ENCODE results near the gene TGFB1. TPM values are rescaled to one million over a fixed set of nuclear protein-coding genes. Genes with fewer than 3 reads are reported as not detected.
"Not testable (repeated sequence)": the region's sequence is repeated elsewhere in the genome, so short reads cannot be mapped to it uniquely, and the experiment has no call there.

TGFB1 gene
- total RNA-seq, 1 donor = 18.7 TPM

- H3K4me3 ChIP-seq (ENCODE audit: low read depth, low read length) = no peak overlapping the region
- TF ChIP-seq, protein P1, sequence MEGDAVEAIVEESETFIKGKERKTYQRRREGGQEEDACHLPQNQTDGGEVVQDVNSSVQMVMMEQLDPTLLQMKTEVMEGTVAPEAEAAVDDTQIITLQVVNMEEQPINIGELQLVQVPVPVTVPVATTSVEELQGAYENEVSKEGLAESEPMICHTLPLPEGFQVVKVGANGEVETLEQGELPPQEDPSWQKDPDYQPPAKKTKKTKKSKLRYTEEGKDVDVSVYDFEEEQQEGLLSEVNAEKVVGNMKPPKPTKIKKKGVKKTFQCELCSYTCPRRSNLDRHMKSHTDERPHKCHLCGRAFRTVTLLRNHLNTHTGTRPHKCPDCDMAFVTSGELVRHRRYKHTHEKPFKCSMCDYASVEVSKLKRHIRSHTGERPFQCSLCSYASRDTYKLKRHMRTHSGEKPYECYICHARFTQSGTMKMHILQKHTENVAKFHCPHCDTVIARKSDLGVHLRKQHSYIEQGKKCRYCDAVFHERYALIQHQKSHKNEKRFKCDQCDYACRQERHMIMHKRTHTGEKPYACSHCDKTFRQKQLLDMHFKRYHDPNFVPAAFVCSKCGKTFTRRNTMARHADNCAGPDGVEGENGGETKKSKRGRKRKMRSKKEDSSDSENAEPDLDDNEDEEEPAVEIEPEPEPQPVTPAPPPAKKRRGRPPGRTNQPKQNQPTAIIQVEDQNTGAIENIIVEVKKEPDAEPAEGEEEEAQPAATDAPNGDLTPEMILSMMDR (IDR thresholded peaks at IDR 0.05; ENCODE audit: insufficient read depth, low read length) = no peak
- no peak for DNase-seq (ENCODE audit: low read depth)
Observed at GRCh38 chr19:41384351-41384750, 30.6 kb upstream of the TGFB1 start.

DNA sequence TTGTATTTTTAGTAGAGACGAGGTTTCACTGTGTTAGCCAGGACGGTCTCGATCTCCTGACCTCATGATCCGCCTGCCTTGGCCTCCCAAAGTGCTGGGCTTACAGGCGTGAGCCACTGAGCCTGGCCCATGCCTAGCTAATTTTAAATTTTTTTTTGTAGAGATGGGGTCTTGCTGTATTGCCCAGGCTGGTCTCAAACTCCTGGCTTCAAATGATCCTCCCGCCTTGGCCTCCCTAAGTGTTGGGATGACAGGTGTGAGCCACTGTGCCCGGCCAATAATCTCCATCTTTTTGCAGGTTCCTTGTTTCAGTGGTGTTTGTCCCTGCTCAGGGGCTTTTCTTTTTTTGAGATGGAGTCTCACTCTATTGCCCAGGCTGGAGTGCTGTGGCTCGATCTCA, 27.8 kb upstream of the TGFB1 start:
- not testable (repeated sequence) for H3K4me3 ChIP-seq (ENCODE audit: low read depth, low read length); DNase-seq (ENCODE audit: low read depth)

DNA sequence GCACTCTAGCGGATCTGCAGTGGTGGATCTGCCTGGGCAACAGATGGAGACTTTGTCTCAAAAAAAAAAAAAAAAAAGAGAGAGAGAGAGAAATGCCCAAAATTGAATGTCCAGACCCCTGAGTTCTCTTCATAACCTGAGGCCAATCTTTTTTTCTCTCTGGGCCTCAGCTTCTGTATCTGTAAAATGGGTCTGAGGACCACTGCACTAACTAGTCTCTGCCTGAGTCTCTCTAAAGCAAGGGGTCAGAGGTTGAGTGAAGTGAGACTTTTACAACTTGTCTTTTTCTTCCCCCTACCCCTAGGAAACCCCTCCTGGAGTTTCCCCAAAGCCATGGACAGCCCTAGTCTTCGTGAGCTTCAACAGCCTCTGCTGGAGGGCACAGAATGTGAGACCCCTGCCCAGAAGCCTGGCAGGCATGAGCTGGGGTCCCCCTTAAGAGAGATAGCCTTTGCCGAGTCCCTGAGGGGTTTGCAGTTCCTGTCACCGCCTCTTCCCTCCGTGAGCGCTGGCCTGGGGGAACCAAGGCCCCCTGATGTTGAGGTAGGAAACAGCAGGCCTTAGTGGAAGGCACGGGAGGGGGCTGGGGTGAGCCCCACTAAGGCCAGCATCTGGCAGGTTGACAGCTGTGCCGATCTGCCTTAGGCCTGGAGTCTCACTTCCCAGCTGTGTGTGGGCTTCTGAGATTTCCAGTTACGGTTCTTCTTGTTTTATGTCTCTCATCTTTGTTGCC, 24.4 kb upstream of the TGFB1 start:
- TF ChIP-seq, protein P1 (IDR thresholded peaks at IDR 0.05; ENCODE audit: insufficient read depth, low read length) = no peak
- no peak for DNase-seq (ENCODE audit: low read depth)
- no peak overlapping the region for H3K4me3 ChIP-seq (ENCODE audit: low read depth, low read length)

GRCh38 chr19:41376998-41377365, 23.3 kb upstream of the TGFB1 start:
- TF ChIP-seq, protein P1 (IDR thresholded peaks at IDR 0.05; ENCODE audit: insufficient read depth, low read length) = no peak
- DNase-seq (ENCODE audit: low read depth) = no peak
- H3K4me3 ChIP-seq (ENCODE audit: low read depth, low read length) = peak overlapping the region; percentile 66

- peak; percentile 26 for DNase-seq (ENCODE audit: low read depth)
- TF ChIP-seq, protein P1 (IDR thresholded peaks at IDR 0.05; ENCODE audit: insufficient read depth, low read length) = no peak
- H3K4me3 ChIP-seq (ENCODE audit: low read depth, low read length) = peak within 1 kb of the TSS; percentile 66
Observed at GRCh38 chr19:41376241-41376997, 22.7 kb upstream of the TGFB1 start, which contains the start of gene TMEM91. Gene TMEM91 (plus strand): TSS chr19:41376533. CDS start chr19:41378310, 1,777 bp downstream.

GRCh38 chr19:41373993-41374392, 20.3 kb upstream of the TGFB1 start:
- TF ChIP-seq, protein P1 (IDR thresholded peaks at IDR 0.05; ENCODE audit: insufficient read depth, low read length) = no peak
- no peak overlapping the region for H3K4me3 ChIP-seq (ENCODE audit: low read depth, low read length)
- DNase-seq (ENCODE audit: low read depth) = peak; percentile 92

- TF ChIP-seq, protein P1 (IDR thresholded peaks at IDR 0.05; ENCODE audit: insufficient read depth, low read length) = no peak
- DNase-seq (ENCODE audit: low read depth) = no peak
- no peak overlapping the region for H3K4me3 ChIP-seq (ENCODE audit: low read depth, low read length)
Observed at GRCh38 chr19:41372501-41372900, 18.8 kb upstream of the TGFB1 start.

Data from fibroblast of the aortic adventitia (primary cell).